HUES48 (cell line): ENCODE data around the gene ZNF844.
"Not testable (repeated sequence)": the region's sequence is repeated elsewhere in the genome, so short reads cannot be mapped to it uniquely, and the experiment has no call there.

ENCODE experiments used
- H3K27ac ChIP-seq: one replicate; pipeline ENCODE4 v1.7.0; 2013; ENCODE audit warnings: low read depth, low read length, inconsistent platforms
- H3K27me3 ChIP-seq: 2 replicates; pipeline ENCODE4 v1.6.1; 2013; ENCODE audit warnings: mild to moderate bottlenecking, low read length; ENCODE audit not compliant: control insufficient read depth, insufficient read depth
- H3K36me3 ChIP-seq: 2 replicates; pipeline ENCODE4 v1.6.1; 2013; ENCODE audit warnings: low read length; ENCODE audit not compliant: control insufficient read depth, insufficient read depth
- H3K4me1 ChIP-seq: 2 replicates; pipeline ENCODE4 v1.6.1; 2013; ENCODE audit warnings: mild to moderate bottlenecking, low read length; ENCODE audit not compliant: control insufficient read depth, insufficient read depth
- H3K4me3 ChIP-seq: 2 replicates; pipeline ENCODE4 v1.5.1; 2013; ENCODE audit warnings: mild to moderate bottlenecking, low read depth, low read length
- H3K9ac ChIP-seq: 2 replicates; pipeline ENCODE4 v1.6.1; 2013; ENCODE audit warnings: mild to moderate bottlenecking, low read depth, low read length, moderate library complexity
- H3K9me3 ChIP-seq: 2 replicates; pipeline ENCODE4 v1.6.1; 2013; ENCODE audit warnings: low read length; ENCODE audit not compliant: control insufficient read depth, insufficient read depth

ZNF844 gene

DNA sequence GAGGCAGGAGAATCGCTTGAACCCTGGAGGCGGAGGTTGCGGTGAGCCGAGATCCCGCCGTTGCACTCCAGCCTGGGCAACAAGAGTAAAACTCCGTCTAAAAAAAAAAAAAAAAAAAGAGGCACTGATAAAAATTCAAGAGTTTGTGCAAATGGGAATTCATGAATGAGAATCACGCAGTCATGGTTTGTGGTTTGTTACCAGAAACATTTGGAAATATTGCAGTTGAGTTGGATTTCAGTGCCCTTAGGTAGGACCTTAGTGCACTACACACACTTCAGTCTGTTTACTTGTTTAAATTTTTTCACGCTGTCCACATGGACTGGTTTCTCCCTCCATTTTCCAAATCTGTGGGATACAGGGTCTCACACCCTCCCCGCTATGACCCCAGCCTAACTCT is 28.4 kb downstream of the ZNF844 start:
- H3K4me1 ChIP-seq = no peaks in the 10 kb centered on the region
- no peaks in the 10 kb centered on the region for H3K27me3 ChIP-seq
- H3K9ac ChIP-seq = peak overlapping the region; percentile 94
- H3K4me3 ChIP-seq = peak overlapping the region; percentile 92
- H3K27ac ChIP-seq = no peak overlapping the region
- H3K9me3 ChIP-seq = peaks cover 19% of the 10 kb centered on the region; the same call in 1 of the 2 replicates
- H3K36me3 ChIP-seq = peaks cover 31% of the 10 kb centered on the region

DNA sequence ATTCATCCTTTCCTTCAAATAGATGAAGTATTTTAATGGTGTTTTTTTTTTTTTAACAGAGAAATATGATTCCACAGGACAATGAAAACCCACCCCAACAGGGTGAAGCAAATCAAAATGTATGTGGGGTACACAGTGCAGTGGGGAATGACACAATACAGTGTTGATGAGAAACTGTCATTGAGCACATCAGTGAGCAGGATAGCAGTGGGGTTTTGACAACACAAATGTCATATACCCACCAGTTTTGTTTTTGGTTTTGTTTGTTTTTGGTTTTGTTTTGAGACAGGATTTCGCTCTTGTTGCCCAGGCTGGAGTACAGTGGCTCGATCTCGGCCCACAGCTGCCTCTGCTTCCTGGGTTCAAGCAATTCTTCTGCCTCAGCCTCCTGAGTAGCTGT is 29.2 kb downstream of the ZNF844 start:
- Histone ChIP-seq H3K9me3 (peaks cover 26% of the 10 kb centered on the region; the same call in 1 of the 2 replicates), H3K4me3 (no peak overlapping the region; the same call in 1 of the 2 replicates), H3K27me3 (no peaks in the 10 kb centered on the region), H3K9ac (no peak overlapping the region), H3K4me1 (no peaks in the 10 kb centered on the region), H3K36me3 (peaks cover 36% of the 10 kb centered on the region), H3K27ac (no peak overlapping the region)

DNA sequence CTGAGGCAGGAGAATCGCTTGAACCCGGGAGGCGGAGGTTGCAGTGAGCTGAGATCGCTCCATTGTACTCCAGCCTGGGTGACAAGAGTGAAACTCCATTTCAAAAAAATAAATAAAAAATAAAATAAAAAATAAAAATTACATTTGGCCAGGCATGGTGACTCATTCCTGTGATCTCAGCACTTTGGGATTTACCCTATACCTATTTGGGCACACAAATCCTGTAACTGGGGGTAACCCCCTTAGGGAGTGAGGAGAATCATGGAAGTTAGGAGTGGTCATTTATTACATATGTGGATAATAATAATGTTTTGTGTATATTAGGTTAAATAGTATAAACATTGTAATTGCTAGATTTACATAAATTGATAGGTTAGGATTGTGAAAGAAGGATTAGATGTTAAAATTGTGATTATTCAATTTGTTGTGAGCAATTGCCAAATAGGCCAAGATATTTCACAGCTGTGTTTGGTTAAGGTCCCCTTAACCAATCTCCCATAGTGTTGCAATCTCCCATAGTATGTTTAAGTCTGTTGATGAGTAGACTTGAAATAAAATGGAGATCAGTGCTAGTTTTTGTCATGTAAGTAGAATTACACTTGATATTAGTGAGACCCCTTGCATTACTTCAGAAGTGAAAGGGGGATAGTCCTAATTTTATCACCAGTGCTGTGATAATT is 30.7 kb downstream of the ZNF844 start:
- H3K27ac ChIP-seq = no peak overlapping the region
- no peaks in the 10 kb centered on the region for H3K4me1 ChIP-seq
- H3K4me3 ChIP-seq = no peak overlapping the region
- H3K9ac ChIP-seq = no peak overlapping the region
- peaks cover 29% of the 10 kb centered on the region; the same call in 1 of the 2 replicates for H3K9me3 ChIP-seq
- no peaks in the 10 kb centered on the region for H3K27me3 ChIP-seq
- peaks cover 42% of the 10 kb centered on the region for H3K36me3 ChIP-seq

DNA sequence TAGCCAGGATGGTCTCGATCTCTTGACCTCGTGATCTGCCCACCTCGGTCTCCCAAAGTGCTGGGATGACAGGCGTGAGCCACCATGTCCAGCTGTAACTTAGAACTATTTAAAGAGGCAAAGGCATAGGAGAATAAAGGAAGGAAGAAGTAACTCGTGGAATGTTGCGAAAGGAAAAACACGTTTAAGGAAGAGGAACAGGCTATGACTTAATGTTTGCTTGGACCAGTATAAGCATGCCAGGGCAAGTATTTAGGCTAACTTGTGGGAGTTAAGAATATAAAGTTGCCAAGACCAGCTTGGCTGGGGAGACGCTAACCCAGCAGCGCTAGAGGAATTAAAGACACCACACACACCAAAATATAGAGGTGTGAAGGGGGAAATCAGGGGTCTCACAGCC is 33.5 kb downstream of the ZNF844 start:
- H3K27ac ChIP-seq = no peak overlapping the region
- peaks cover 42% of the 10 kb centered on the region for H3K36me3 ChIP-seq
- H3K9ac ChIP-seq = no peak overlapping the region
- no peaks in the 10 kb centered on the region for H3K27me3 ChIP-seq
- no peaks in the 10 kb centered on the region for H3K4me1 ChIP-seq
- no peak overlapping the region for H3K4me3 ChIP-seq
- H3K9me3 ChIP-seq = peaks cover 29% of the 10 kb centered on the region

DNA sequence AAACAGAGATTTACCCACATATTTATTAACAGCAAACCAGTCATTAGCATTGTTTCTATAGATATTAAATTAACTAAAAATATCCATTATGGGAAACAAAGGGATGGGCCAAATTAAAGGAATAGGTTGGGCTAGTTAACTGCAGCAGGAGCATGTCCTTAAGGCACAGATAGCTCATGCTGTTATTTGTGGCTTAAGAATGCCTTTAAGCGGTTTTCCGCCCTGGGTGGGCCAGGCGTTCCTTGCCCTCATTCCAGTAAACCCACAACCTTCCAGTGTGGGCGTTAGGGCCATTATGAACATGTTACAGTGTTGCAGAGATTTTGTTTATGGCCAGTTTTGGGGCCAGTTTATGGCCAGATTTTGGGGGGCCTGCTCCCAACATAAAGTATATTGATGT is 39.4 kb downstream of the ZNF844 start:
- H3K27me3 ChIP-seq, H3K4me1 ChIP-seq, H3K4me3 ChIP-seq, H3K9ac ChIP-seq, H3K27ac ChIP-seq: not testable (repeated sequence)
- Histone ChIP-seq H3K9me3 (peaks cover 27% of the 10 kb centered on the region), H3K36me3 (peaks cover 17% of the 10 kb centered on the region)

DNA sequence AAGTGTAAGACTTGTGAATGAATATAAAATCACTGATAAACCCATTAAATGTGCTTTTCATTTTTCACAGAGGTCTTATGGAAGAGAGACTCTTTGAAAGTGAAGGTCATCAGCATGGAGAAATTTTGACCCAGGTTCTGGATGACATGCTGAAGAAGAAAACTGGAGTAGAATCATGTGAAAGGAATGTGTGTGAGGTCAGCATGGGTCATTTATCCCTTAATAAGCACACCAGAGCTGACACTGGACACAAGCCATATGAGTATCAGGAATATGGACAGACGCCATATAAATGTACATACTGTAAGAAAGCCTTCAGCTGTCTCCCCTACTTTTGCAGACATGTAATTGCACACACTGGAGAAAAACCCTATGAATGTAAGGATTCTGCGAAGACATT is 46.6 kb downstream of the ZNF844 start:
- H3K4me1 ChIP-seq = no peaks in the 10 kb centered on the region
- H3K4me3 ChIP-seq = no peak overlapping the region
- H3K27ac ChIP-seq = no peak overlapping the region
- H3K9ac ChIP-seq = no peak overlapping the region
- peaks cover 62% of the 10 kb centered on the region for H3K9me3 ChIP-seq
- H3K36me3 ChIP-seq = peaks cover 71% of the 10 kb centered on the region
- no peaks in the 10 kb centered on the region for H3K27me3 ChIP-seq

DNA sequence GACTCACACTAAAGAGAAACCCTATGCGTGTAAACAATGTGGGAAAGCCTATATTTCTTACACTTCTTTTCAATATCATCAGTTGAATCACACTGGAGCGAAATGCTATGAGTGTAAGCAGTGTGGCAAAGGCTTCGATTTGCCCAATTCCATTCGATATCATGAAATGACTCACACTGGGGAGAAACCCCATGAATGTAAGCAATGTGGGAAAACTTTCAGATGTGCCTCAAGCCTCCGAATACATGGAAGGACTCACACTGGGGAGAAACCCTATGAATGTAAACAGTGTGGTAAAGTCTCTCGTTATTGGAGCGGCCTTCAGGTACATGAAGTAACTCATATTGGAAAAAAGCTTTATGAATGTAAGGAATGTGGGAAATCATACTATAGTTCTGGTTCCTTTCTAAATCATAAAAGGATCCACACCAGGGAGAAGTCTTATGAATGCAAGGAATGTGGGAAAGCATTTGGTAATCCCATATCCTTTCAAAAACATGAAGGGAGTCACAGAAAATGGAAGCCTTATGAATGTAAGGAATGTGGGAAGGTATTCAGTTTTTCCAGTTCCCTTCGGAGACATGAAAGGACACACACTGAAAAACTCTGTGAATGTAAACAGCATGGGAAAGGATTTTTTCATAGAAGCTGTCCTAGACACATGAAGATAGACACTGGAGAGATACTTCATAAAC is 47.6 kb downstream of the ZNF844 start:
- Histone ChIP-seq H3K4me3 (no peak overlapping the region), H3K9ac (no peak overlapping the region), H3K4me1 (no peaks in the 10 kb centered on the region), H3K36me3 (peaks cover 66% of the 10 kb centered on the region), H3K27me3 (no peaks in the 10 kb centered on the region), H3K9me3 (peaks cover 55% of the 10 kb centered on the region), H3K27ac (peak overlapping the region; percentile 54)

DNA sequence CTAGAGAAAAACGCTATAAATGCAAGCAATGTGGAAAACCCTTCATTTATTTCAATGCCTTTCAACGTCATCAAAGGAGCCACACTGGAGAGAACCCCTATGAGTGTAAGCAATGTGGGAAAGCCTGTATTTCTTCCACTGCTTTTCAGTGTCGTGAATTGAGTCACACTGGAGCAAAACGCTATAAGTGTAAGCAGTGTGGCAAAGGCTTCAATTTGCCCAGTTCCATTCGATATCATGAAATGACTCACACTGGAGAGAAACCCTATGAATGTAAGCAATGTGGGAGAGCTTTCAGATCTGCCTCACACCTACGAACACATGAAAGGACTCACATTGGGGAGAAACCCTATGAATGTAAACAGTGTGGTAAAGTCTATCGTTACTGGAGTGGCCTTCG is 48.2 kb downstream of the ZNF844 start:
- Histone ChIP-seq H3K9me3 (peaks cover 55% of the 10 kb centered on the region), H3K4me1 (no peaks in the 10 kb centered on the region), H3K4me3 (peak overlapping the region; percentile 12; the same call in 1 of the 2 replicates), H3K36me3 (peaks cover 69% of the 10 kb centered on the region), H3K27me3 (no peaks in the 10 kb centered on the region), H3K9ac (no peak overlapping the region), H3K27ac (peak overlapping the region; percentile 5)

DNA sequence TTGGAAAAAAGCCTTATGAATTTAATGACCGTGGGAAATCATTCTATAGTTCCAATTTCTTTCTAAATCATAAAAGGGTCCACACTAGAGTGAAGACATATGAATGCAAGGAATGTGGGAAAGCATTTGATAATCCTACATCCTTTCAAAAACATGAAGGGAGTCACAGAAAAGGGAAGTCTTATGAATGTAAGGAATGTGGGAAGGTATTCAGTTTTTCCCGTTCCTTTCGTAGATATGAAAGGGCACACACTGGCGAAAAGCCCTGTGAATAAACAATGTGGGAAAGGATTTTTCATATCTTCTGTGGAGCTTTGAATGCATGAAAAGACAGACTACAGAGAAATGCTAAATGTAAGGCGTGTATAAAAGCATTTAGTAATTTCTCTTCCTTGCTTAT is 48.6 kb downstream of the ZNF844 start:
- no peak overlapping the region for H3K9ac ChIP-seq
- peaks cover 69% of the 10 kb centered on the region for H3K36me3 ChIP-seq
- H3K27me3 ChIP-seq = no peaks in the 10 kb centered on the region
- H3K4me1 ChIP-seq = no peaks in the 10 kb centered on the region
- H3K4me3 ChIP-seq = peak overlapping the region; percentile 12; the same call in 1 of the 2 replicates
- H3K27ac ChIP-seq = no peak overlapping the region
- peaks cover 55% of the 10 kb centered on the region for H3K9me3 ChIP-seq

DNA sequence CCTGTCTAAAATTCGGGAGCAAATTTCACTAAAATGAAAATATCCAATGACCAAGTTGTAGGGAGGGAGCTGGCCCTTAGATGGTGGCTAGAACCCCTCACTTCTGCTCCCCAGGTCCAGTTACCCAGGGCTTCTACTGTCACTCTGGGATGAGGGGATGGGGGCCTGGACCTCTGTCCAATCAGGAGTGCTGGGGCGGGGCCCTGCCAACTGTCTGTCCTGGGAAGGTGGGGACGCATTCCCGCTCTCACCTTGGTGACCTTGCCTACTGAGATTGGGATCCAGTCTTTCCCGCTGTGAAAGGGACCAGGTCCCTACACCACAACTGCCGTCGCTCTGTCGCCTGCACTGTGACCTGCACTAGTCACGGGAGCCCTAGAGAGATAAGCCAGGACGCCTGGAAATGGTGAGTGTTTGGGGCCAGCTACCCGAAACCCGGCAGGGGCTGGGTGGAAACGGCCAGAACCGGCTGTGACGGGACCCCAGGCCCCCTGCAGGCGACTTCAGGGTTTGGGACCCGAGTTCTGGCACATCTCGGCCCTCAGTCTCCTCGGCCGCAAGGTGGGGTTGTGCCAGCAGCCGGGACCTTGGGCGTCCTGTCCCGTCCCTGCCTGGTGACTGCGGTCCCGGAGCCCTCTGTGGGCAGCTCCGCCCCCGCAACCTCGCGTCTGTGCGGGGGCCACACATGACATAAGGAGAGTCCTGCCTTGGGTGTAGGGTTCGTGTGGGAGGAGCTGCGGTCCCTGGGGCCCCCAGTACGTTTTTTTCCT is 52.9 kb downstream of the ZNF844 start:
- Histone ChIP-seq H3K9ac (no peak overlapping the region), H3K36me3 (peaks cover 36% of the 10 kb centered on the region), H3K27me3 (no peaks in the 10 kb centered on the region), H3K27ac (no peak overlapping the region), H3K9me3 (peaks cover 18% of the 10 kb centered on the region), H3K4me1 (no peaks in the 10 kb centered on the region), H3K4me3 (no peak overlapping the region)

DNA sequence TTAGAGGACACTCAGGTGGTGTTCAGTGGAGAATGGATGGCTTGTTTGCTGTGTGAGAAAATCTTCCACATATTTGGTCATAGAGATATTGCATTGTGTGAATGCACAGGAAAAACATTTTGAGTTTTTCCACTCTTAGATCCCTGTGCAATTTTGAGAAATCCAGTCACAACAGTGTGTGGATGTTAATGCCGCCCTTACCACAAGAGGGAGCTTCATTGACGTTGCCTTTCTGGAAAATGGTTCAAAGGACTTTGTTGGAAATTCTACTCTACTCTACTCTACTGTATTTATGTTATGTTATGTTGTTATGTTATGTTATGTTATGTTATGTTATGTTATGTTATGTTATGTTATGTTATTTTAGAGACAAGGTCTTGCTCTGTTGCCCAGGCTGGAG is 62.2 kb downstream of the ZNF844 start:
- Histone ChIP-seq H3K36me3 (peaks cover 13% of the 10 kb centered on the region), H3K4me3 (no peak overlapping the region), H3K4me1 (no peaks in the 10 kb centered on the region), H3K9me3 (peaks cover 14% of the 10 kb centered on the region), H3K9ac (no peak overlapping the region), H3K27me3 (no peaks in the 10 kb centered on the region), H3K27ac (no peak overlapping the region)
